Upper lobe of left lung (tissue), 4 donors: Measurements from ENCODE around the gene OGA.

Experiments used
- EP300 ChIP-seq, 4 donors: sonication (generic); formaldehyde crosslinking; IDR thresholded peaks; one replicate each; pipeline ENCODE4 v1.5.1; 2017; ENCODE audit warnings: antibody characterized with exemption in 4 of 4, control low read depth in 2 of 4
- POLR2AphosphoS5 ChIP-seq, 2 donors: sonication (generic); formaldehyde crosslinking; IDR thresholded peaks; one replicate each; pipeline ENCODE4 v1.5.1; 2017; ENCODE audit warnings: antibody characterized with exemption in 2 of 2
- TF ChIP-seq, protein P1 (sequence below), 6 experiments: fragments of 450-650 bp in 4 of 6; fragments of 200-600 bp in 2 of 6; sonication (generic) in 2 of 6; IDR thresholded peaks; one replicate each; pipeline ENCODE4 v1.5.1; 2016 to 2019; ENCODE audit warnings: antibody characterized with exemption in 6 of 6

DNA sequence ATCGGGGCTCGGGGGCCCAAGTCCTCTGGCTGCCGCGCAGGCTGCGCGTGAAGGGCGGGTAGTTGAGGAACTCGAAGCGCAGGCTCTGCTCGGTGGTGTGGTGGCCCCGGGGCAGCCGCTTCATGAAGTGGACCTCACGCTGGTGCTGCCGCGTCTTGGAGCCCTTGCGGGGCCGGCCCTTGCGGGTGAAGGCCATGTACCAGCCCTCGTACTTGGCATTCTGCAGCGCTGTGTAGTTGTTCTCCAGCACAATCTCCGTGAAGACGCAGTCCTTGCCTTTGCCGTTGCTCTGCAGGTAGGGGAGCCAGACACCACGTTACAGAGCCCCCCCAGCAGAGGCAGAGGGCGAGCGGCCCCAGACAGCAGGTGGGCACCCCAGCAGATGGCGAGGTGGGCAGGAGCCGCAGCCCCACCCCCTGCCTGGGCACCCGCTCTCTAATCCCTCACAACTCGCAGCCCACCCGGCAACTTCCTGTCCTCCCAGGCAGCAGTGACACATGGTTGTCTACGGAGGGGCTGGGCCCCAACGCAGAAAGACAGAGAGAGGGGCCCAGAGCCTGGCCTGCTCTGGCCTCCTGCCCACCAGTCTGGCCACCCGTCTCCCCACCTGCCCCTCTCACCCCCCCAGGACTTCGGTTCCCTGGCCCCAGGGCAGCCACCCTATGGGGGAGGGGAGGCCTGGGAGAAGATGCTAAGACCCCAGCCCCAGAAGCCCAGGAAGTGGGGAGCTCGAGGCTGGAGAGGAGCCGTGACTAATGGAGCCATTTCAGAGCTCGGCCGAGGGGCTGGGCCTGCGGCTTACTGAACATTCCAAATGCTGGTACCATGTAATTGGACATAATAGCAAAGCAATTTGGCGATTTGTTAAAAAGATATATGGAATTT lies 47.7 kb downstream of the OGA start:
- TF ChIP-seq, protein P1, sequence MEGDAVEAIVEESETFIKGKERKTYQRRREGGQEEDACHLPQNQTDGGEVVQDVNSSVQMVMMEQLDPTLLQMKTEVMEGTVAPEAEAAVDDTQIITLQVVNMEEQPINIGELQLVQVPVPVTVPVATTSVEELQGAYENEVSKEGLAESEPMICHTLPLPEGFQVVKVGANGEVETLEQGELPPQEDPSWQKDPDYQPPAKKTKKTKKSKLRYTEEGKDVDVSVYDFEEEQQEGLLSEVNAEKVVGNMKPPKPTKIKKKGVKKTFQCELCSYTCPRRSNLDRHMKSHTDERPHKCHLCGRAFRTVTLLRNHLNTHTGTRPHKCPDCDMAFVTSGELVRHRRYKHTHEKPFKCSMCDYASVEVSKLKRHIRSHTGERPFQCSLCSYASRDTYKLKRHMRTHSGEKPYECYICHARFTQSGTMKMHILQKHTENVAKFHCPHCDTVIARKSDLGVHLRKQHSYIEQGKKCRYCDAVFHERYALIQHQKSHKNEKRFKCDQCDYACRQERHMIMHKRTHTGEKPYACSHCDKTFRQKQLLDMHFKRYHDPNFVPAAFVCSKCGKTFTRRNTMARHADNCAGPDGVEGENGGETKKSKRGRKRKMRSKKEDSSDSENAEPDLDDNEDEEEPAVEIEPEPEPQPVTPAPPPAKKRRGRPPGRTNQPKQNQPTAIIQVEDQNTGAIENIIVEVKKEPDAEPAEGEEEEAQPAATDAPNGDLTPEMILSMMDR (IDR thresholded peaks at IDR 0.05) = no peak
- no peak for TF ChIP-seq EP300 (IDR thresholded peaks at IDR 0.05)
- no peak for TF ChIP-seq POLR2AphosphoS5 (IDR thresholded peaks at IDR 0.05)
